Measurements from ENCODE around the gene PPARA. TPM values are rescaled to one million over a fixed set of nuclear protein-coding genes. Genes with fewer than 3 reads are reported as not detected.

Gene PPARA
- total and polyA plus RNA-seq, 2 donors (not counting 3 experiments of a cell fraction or from before 2014, with no cell fraction given), result 3.1 to 10.7 TPM

DNA sequence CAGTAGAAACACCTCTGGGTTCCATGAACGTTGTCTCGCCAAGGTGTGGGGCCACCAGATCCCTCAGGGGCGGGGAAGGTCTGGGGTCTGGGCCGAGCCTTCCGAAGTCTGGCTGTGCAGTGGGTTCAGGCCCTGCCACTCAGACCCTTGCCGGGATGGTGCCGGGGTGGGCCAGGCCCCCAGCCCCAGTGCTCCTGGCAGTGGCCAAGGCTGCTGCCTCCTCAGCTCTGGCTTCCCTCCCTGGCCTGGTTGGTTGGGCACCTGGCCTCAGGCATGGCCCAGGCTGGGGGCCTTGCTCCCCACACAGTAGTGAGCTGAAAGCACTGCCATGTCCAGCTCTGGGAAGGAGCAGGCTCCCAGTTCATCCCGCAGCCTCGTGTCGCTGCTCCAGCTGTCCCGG lies 48.2 kb upstream of the PPARA start:
- Histone ChIP-seq H4K20me1 (replicated peaks; ENCODE audit: control insufficient read depth, extremely low read depth, insufficient read depth, low read length) (no peaks in the 10 kb centered on the region), H3K9me1 (replicated peaks; ENCODE audit: control insufficient read depth, extremely low read depth, insufficient read depth, low read length) (no peaks in the 10 kb centered on the region), H3K4me1 (ENCODE audit: control insufficient read depth, extremely low read depth, insufficient read depth, low read length) (no peaks in the 10 kb centered on the region), H3K36me3 (ENCODE audit: control insufficient read depth in 2 of 2, extremely low read depth in 1 of 2, insufficient read depth in 2 of 2, low read length in 2 of 2) (peaks cover 15 to 57% of the 10 kb centered on the region in 2 experiments), H3K9ac (replicated peaks; ENCODE audit: extremely low read depth, insufficient read depth, low read length) (no peak overlapping the region), H3K4me2 (ENCODE audit: insufficient read depth, low read length) (no peak overlapping the region), H3K4me3 (replicated peaks in 1 of 3; ENCODE audit: insufficient read depth in 1 of 3, low read depth in 1 of 3, low read length in 3 of 3) (no peak overlapping the region), H3K9me3 (replicated peaks; ENCODE audit: control insufficient read depth, insufficient read depth, low read length) (no peaks in the 10 kb centered on the region), H2AFZ (ENCODE audit: low read depth, low read length) (no peak overlapping the region), H3K27ac (ENCODE audit: insufficient read depth, low read depth, low read length) (no peak overlapping the region), H3K79me2 (ENCODE audit: control insufficient read depth, insufficient read depth, low read length) (peaks cover 39% of the 10 kb centered on the region), H3K27me3 (ENCODE audit: control insufficient read depth in 2 of 2, insufficient read depth in 2 of 2, low read length in 2 of 2) (no peaks in the 10 kb centered on the region)
- POLR2A ChIA-PET, result no interaction called here
- dilution Hi-C loops (cut with MboI; ENCODE audit: extremely low pct_ligation_motif_present, low sequenced_read_pairs), result no loop called here
- DNase-seq (ENCODE audit: low read depth, low spot score) (no peak), FAIRE-seq (no peak)
- BruUV-seq (replicated peaks), result no TSS peak
- no peak for TF ChIP-seq JUN (IDR thresholded peaks at IDR 0.05; ENCODE audit: borderline replicate concordance, insufficient read depth, insufficient read length, low read depth)
- TF ChIP-seq POLR2A (IDR thresholded peaks at IDR 0.05; ENCODE audit: low read depth, low read length), result no peak
- no peak for TF ChIP-seq POLR2AphosphoS5 (IDR thresholded peaks at IDR 0.05; ENCODE audit: insufficient read depth, low read depth, low read length)
- TF ChIP-seq, protein P1, sequence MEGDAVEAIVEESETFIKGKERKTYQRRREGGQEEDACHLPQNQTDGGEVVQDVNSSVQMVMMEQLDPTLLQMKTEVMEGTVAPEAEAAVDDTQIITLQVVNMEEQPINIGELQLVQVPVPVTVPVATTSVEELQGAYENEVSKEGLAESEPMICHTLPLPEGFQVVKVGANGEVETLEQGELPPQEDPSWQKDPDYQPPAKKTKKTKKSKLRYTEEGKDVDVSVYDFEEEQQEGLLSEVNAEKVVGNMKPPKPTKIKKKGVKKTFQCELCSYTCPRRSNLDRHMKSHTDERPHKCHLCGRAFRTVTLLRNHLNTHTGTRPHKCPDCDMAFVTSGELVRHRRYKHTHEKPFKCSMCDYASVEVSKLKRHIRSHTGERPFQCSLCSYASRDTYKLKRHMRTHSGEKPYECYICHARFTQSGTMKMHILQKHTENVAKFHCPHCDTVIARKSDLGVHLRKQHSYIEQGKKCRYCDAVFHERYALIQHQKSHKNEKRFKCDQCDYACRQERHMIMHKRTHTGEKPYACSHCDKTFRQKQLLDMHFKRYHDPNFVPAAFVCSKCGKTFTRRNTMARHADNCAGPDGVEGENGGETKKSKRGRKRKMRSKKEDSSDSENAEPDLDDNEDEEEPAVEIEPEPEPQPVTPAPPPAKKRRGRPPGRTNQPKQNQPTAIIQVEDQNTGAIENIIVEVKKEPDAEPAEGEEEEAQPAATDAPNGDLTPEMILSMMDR (IDR thresholded peaks at IDR 0.05; ENCODE audit: extremely low read depth in 1 of 2, insufficient read depth in 1 of 2, low read depth in 1 of 2, low read length in 2 of 2), result no peak
- TF ChIP-seq, protein P2, sequence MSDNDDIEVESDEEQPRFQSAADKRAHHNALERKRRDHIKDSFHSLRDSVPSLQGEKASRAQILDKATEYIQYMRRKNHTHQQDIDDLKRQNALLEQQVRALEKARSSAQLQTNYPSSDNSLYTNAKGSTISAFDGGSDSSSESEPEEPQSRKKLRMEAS (IDR thresholded peaks at IDR 0.05; ENCODE audit: insufficient read depth, insufficient read length), result no peak
- TF ChIP-seq FOS (IDR thresholded peaks at IDR 0.05; ENCODE audit: borderline replicate concordance, insufficient read depth, low read length), result no peak
- no peak for TF ChIP-seq MYC (IDR thresholded peaks at IDR 0.05; ENCODE audit: low read depth, low read length)
- no peak for TF ChIP-seq EZH2 (IDR thresholded peaks at IDR 0.05; ENCODE audit: borderline replicate concordance, low read depth, low read length, severe bottlenecking)
- TF ChIP-seq GATA2 (IDR thresholded peaks at IDR 0.05; ENCODE audit: insufficient read depth, insufficient read length, low read depth, low read length), result no peak
- intact Hi-C loops (cut with micrococcal nuclease), result no loop called here
- CTCF ChIA-PET, result interaction anchor here (1.8 kb wide), 1 partner anchor 96 kb away, joined by 4 read pairs; no protein-coding TSS in a partner anchor
